ENCODE data around the gene CCDC9.
"Not testable (repeated sequence)": the region's sequence is repeated elsewhere in the genome, so short reads cannot be mapped to it uniquely, and the experiment has no call there.

Gene CCDC9

DNA sequence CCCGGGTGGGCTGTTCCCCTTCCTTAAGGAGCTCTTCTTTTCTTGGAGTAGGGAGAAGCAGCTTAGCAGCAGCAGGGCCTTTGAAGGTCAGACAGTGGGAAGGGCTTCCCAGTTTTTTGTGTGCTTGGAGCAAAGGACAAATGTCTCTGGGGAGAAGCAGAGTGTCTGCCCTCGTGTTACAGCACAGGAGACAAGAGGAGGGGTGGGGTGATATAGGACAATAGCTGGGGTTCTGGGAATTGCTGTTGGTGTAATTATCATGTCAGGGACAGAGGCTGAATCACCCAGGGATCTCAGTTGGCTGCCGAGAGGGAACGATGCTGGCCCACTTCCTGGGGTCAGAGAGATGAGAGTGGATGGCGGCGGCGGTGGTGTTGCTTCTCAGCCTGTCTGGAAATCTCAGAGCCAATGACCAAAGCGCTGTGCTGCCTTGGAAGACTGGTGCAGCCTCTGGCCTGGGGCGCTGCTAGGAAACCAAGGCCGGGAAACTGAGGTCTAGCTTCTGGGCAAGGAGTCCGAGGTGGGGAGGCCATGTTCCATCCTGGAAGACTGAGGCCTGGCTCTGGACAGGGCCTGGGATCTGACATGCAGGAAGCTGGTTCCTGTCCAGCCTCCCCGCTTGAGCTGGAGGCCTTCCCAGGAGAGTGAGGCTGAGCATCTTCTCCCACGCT is 19.6 kb downstream of the CCDC9 start:
- no peak for DNase-seq (ENCODE audit: low read depth, low spot score)
- CTCF ChIA-PET, result interaction anchor here (1.0 to 5.8 kb wide), 14 partner anchors 11 to 150 kb away, joined by 3 to 88 read pairs (median 6); partner anchors contain the start of genes CCDC9 and DHX34
- peak overlapping the region; percentile 54; the same call in 1 of the 2 replicates for H3K4me3 ChIP-seq (ENCODE audit: low read depth, low read length)
- POLR2A ChIA-PET, result interaction anchor here (2.4 to 4.0 kb wide), 2 partner anchors 19 to 65 kb away, joined by 7 to 27 read pairs; partner anchors contain the start of gene CCDC9
- TF ChIP-seq, protein P1, sequence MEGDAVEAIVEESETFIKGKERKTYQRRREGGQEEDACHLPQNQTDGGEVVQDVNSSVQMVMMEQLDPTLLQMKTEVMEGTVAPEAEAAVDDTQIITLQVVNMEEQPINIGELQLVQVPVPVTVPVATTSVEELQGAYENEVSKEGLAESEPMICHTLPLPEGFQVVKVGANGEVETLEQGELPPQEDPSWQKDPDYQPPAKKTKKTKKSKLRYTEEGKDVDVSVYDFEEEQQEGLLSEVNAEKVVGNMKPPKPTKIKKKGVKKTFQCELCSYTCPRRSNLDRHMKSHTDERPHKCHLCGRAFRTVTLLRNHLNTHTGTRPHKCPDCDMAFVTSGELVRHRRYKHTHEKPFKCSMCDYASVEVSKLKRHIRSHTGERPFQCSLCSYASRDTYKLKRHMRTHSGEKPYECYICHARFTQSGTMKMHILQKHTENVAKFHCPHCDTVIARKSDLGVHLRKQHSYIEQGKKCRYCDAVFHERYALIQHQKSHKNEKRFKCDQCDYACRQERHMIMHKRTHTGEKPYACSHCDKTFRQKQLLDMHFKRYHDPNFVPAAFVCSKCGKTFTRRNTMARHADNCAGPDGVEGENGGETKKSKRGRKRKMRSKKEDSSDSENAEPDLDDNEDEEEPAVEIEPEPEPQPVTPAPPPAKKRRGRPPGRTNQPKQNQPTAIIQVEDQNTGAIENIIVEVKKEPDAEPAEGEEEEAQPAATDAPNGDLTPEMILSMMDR (IDR thresholded peaks at IDR 0.05; ENCODE audit: insufficient read depth, low read length, missing control alignments), result no peak

GRCh38 chr19:47276513-47276912 is 20.2 kb downstream of the CCDC9 start:
- ChIA-PET POLR2A (interaction anchor here (0.7 to 4.0 kb wide), 2 partner anchors 9 to 20 kb away, joined by 3 to 27 read pairs; partner anchors contain the start of gene CCDC9), CTCF (interaction anchor here (1.4 to 5.8 kb wide), 8 partner anchors 10 to 151 kb away, joined by 4 to 88 read pairs (median 8); partner anchors contain the start of gene DHX34)
- DNase-seq (ENCODE audit: low read depth, low spot score); H3K4me3 ChIP-seq (ENCODE audit: low read depth, low read length): not testable (repeated sequence)

DNA sequence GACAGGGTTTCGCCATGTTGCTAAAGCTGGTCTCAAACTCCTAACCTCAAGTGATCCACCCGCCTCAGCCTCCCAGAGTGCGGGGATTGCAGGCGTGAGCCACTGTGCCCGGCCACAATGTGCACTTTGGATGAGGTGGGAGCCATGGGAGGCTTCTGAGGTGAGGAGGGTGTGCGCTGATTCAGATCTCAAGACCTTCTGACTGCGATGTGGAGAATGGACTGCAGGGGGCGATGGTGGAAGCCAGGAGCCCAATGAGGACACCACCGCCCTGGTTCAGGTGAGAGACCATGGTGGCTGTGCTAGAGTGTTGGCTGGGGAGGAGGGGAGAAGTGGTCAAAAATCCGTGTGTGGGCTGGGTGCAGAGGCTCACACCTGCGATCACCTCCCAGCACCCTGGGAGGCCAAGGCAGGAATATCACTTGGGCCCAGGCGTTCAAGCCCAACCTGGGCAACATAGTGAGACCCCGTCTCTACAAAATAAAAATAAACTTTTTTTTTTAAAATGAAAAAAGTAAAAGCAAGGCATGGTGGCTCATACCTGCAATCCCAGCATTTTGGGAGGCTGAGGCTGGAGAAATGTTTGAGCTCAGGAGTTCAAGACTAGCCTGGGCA is 24.0 kb downstream of the CCDC9 start:
- TF ChIP-seq, protein P1 (IDR thresholded peaks at IDR 0.05; ENCODE audit: insufficient read depth, low read length, missing control alignments), result peak; percentile 39
- ChIA-PET POLR2A (no interaction called here), CTCF (interaction anchor here (0.8 to 1.6 kb wide), 5 partner anchors 13 to 148 kb away, joined by 3 to 7 read pairs (median 4); no protein-coding TSS in a partner anchor)
- DNase-seq (ENCODE audit: low read depth, low spot score), result no peak
- no peak overlapping the region for H3K4me3 ChIP-seq (ENCODE audit: low read depth, low read length)

DNA sequence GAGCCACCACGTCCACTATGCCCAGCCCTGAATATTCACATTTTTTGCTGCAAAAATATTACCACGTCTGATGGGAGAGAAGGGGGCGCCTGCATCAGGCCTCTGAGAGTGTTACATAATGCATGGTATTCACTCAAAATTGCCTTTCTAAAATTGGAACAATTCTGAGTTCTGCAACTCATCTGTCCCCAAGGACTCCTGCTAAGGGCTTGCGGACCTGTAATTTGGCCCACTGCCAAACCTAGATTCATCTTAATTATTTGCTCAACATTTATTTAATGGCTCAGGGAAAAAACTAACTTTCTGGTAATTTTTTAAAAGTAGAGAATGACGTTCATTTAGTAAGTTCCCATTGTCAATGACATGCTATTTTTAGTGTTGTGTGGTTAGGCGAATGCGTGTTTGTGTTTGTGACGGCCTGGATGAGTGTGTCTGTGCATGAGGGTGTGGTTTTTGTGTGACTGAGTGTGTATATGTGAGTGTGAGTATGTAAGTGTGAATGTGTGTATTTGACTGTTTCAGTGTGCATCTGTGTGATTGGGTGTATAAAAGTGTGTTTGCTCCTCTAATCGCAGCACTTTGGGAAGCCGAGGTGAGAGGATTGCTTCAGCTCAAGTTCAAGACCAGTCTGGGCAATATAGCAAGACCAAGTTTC is 27.2 kb downstream of the CCDC9 start:
- TF ChIP-seq, protein P1 (IDR thresholded peaks at IDR 0.05; ENCODE audit: insufficient read depth, low read length, missing control alignments), result no peak
- CTCF ChIA-PET, result interaction anchor here (1.0 to 18.7 kb wide), 8 partner anchors 7 to 145 kb away, joined by 3 to 284 read pairs (median 24); partner anchors contain the start of genes DHX34 and INAFM1
- no peak for DNase-seq (ENCODE audit: low read depth, low spot score)
- POLR2A ChIA-PET, result no interaction called here
- H3K4me3 ChIP-seq (ENCODE audit: low read depth, low read length), result no peak overlapping the region

GRCh38 chr19:47284324-47284899 is 28.1 kb downstream of the CCDC9 start:
- no peak for DNase-seq (ENCODE audit: low read depth, low spot score)
- ChIA-PET CTCF (interaction anchor here (0.7 to 18.7 kb wide), 24 partner anchors 8 to 423 kb away, joined by 3 to 284 read pairs (median 4); partner anchors contain the start of genes INAFM1 and KPTN), POLR2A (no interaction called here)
- TF ChIP-seq, protein P1 (IDR thresholded peaks at IDR 0.05; ENCODE audit: insufficient read depth, low read length, missing control alignments), result peak; percentile 67
- H3K4me3 ChIP-seq (ENCODE audit: low read depth, low read length), result no peak overlapping the region

- CTCF ChIA-PET, result interaction anchor here (0.6 to 18.7 kb wide), 24 partner anchors 10 to 411 kb away, joined by 3 to 284 read pairs (median 4); partner anchors contain the start of genes C5AR1, CCDC9, DHX34 and MEIS3
These were observed 39.7 kb downstream of the CCDC9 start for GRCh38 chr19:47296036-47296435.

GRCh38 chr19:47300867-47301266 is 44.5 kb downstream of the CCDC9 start:
- H3K4me3 ChIP-seq (ENCODE audit: low read depth, low read length); DNase-seq (ENCODE audit: low read depth, low spot score); POLR2A ChIA-PET: not testable (repeated sequence)
- CTCF ChIA-PET, result interaction anchor here (0.6 to 1.0 kb wide), 2 partner anchors 127 to 136 kb away, joined by 3 to 8 read pairs; no protein-coding TSS in a partner anchor

More at GRCh38 chr19:47296036-47296435, 39.7 kb downstream of the CCDC9 start:
- TF ChIP-seq, protein P1 (IDR thresholded peaks at IDR 0.05; ENCODE audit: insufficient read depth, low read length, missing control alignments), result peak; percentile 66
- H3K4me3 ChIP-seq (ENCODE audit: low read depth, low read length), result no peak overlapping the region
- DNase-seq (ENCODE audit: low read depth, low spot score), result no peak
- POLR2A ChIA-PET, result no interaction called here
